Skeletal muscle tissue (tissue), 5 donors: Measurements from ENCODE around the gene MED12. TPM values are rescaled to one million over a fixed set of nuclear protein-coding genes. Genes with fewer than 3 reads are reported as not detected.
A peak's percentile ranks its signal among the peaks of the same experiment; 100 is the strongest.

Experiments used
- H3K27ac ChIP-seq: one replicate; pipeline ENCODE4 v1.7.0; 2013; ENCODE audit warnings: mild to moderate bottlenecking, low read depth, low read length, inconsistent platforms
- H3K27me3 ChIP-seq, 3 donors: one replicate each; pipeline ENCODE4 v1.7.0; 2013; ENCODE audit warnings: low read length in 3 of 3; ENCODE audit not compliant: control insufficient read depth in 3 of 3, insufficient read depth in 3 of 3
- H3K36me3 ChIP-seq, 3 donors: one replicate each; pipeline ENCODE4 v1.7.0; 2013; ENCODE audit warnings: low read length in 3 of 3; ENCODE audit not compliant: control insufficient read depth in 3 of 3, insufficient read depth in 3 of 3
- H3K4me1 ChIP-seq, 3 donors: one replicate each; pipeline ENCODE4 v1.7.0; 2013; ENCODE audit warnings: low read length in 3 of 3, mild to moderate bottlenecking in 3 of 3; ENCODE audit not compliant: control insufficient read depth in 3 of 3, insufficient read depth in 3 of 3
- H3K4me3 ChIP-seq, 3 donors: one replicate each; pipeline ENCODE4 v1.7.0; 2013; ENCODE audit warnings: low read length in 3 of 3
- H3K9ac ChIP-seq, 3 donors: one replicate each; pipeline ENCODE4 v1.7.0; 2013; ENCODE audit warnings: low read length in 3 of 3, mild to moderate bottlenecking in 3 of 3, moderate library complexity in 2 of 3, low read depth in 1 of 3
- H3K9me3 ChIP-seq, 3 donors: one replicate each; pipeline ENCODE4 v1.7.0; 2013; ENCODE audit warnings: low read length in 3 of 3; ENCODE audit not compliant: control insufficient read depth in 3 of 3
- small RNA-seq: library from RNA; depleted of rRNA; stranded (forward); fragments of <200 nt; gene quantifications from one replicate; pipeline ENCODE3, GENCODE V24; 2014
- total RNA-seq: library from RNA; depleted of rRNA; stranded (reverse); fragments of >200 nt; gene quantifications from one replicate; pipeline ENCODE4 v1.2.3, GENCODE V29; 2014
- donor health status: Osteomylitis.

MED12 gene
- total RNA-seq, 1 donor from 2014 or later, result 37.6 TPM

- peaks cover 0 to 6% (median 5%) of the 10 kb centered on the region in 3 donors for H3K4me1 ChIP-seq
- no peaks in the 10 kb centered on the region for H3K36me3 ChIP-seq
- H3K27me3 ChIP-seq, result no peaks in the 10 kb centered on the region
- H3K27ac ChIP-seq, result peak overlapping the region; percentile 95
- peak overlapping the region; percentile 81 to 82 (median 82) for H3K9ac ChIP-seq
- peak overlapping the region; percentile 64 to 81 (median 80) for H3K4me3 ChIP-seq
- H3K9me3 ChIP-seq, result no peaks in the 10 kb centered on the region
These were observed 63.8 kb downstream of the MED12 start for GRCh38 chrX:71181910-71182799.

- Histone ChIP-seq H3K27ac (peak overlapping the region; percentile 95), H3K27me3 (no peaks in the 10 kb centered on the region), H3K4me3 (peak overlapping the region; percentile 46 to 81 (median 62)), H3K36me3 (no peaks in the 10 kb centered on the region), H3K4me1 (peaks cover 0 to 6% (median 5%) of the 10 kb centered on the region in 3 donors), H3K9ac (no peak overlapping the region), H3K9me3 (no peaks in the 10 kb centered on the region)
These were observed 64.5 kb downstream of the MED12 start for GRCh38 chrX:71182871-71183270.

- H3K4me3 ChIP-seq, result no peak overlapping the region
- H3K36me3 ChIP-seq, result no peaks in the 10 kb centered on the region
- H3K9ac ChIP-seq, result no peak overlapping the region
- H3K4me1 ChIP-seq, result peaks cover 0 to 6% (median 5%) of the 10 kb centered on the region in 3 donors
- H3K27ac ChIP-seq, result no peak overlapping the region
- H3K9me3 ChIP-seq, result no peaks in the 10 kb centered on the region
- H3K27me3 ChIP-seq, result no peaks in the 10 kb centered on the region
These were observed 64.9 kb downstream of the MED12 start for GRCh38 chrX:71183341-71183740.

- no peak overlapping the region for H3K4me3 ChIP-seq
- peaks cover 0 to 6% (median 5%) of the 10 kb centered on the region in 3 donors for H3K4me1 ChIP-seq
- H3K36me3 ChIP-seq, result no peaks in the 10 kb centered on the region
- H3K9me3 ChIP-seq, result no peaks in the 10 kb centered on the region
- H3K9ac ChIP-seq, result no peak overlapping the region
- no peak overlapping the region for H3K27ac ChIP-seq
- no peaks in the 10 kb centered on the region for H3K27me3 ChIP-seq
These were observed 65.7 kb downstream of the MED12 start for GRCh38 chrX:71184092-71184491.

GRCh38 chrX:71184803-71185495 is 66.6 kb downstream of the MED12 start:
- Histone ChIP-seq H3K4me1 (peaks cover 0 to 6% (median 5%) of the 10 kb centered on the region in 3 donors), H3K27me3 (no peaks in the 10 kb centered on the region), H3K27ac (no peak overlapping the region), H3K9me3 (no peaks in the 10 kb centered on the region), H3K9ac (no peak overlapping the region), H3K4me3 (no peak overlapping the region), H3K36me3 (no peaks in the 10 kb centered on the region)

- H3K9me3 ChIP-seq, result no peaks in the 10 kb centered on the region
- H3K36me3 ChIP-seq, result no peaks in the 10 kb centered on the region
- H3K27me3 ChIP-seq, result no peaks in the 10 kb centered on the region
- H3K4me1 ChIP-seq, result no peaks in the 10 kb centered on the region
- no peak overlapping the region for H3K27ac ChIP-seq
- H3K9ac ChIP-seq, result no peak overlapping the region
- H3K4me3 ChIP-seq, result no peak overlapping the region
These were observed 72.9 kb downstream of the MED12 start for GRCh38 chrX:71191248-71191647.

Small RNAs within 50 kb of the gene (small RNA-seq; reads per million reads assigned to genes)
- not detected for gene CXorf65

Other genes with a start within 250 kb of the MED12 start
- gene TEX11, start 209.9 kb upstream of the MED12 start, total RNA-seq, result not detected
- gene SLC7A3, start 187.5 kb upstream of the MED12 start, total RNA-seq, result 0.52 TPM
- gene SNX12, start 50.3 kb upstream of the MED12 start, total RNA-seq, result 37.6 TPM
- gene FOXO4, start 22.7 kb upstream of the MED12 start, total RNA-seq, result 30.3 TPM
- gene CXorf65, start 11.9 kb upstream of the MED12 start, total RNA-seq, result not detected
- 1.0 TPM for gene IL2RG, start 7.0 kb upstream of the MED12 start, total RNA-seq
- gene NLGN3, start 26.2 kb downstream of the MED12 start, total RNA-seq, result 1.0 TPM
- gene GJB1, start 104.6 kb downstream of the MED12 start, total RNA-seq, result not detected
- gene ZMYM3, start 135.5 kb downstream of the MED12 start, total RNA-seq, result 9.4 TPM
- gene NONO, start 165.0 kb downstream of the MED12 start, total RNA-seq, result 297 TPM
- gene ITGB1BP2, start 183.2 kb downstream of the MED12 start, total RNA-seq, result 120 TPM
- gene TAF1, start 247.8 kb downstream of the MED12 start, total RNA-seq, result 59.0 TPM